ENCODE measurements around the gene CTU2. TPM values are rescaled to one million over a fixed set of nuclear protein-coding genes. Genes with fewer than 3 reads are reported as not detected.
A peak's percentile ranks its signal among the peaks of the same experiment; 100 is the strongest.

CTU2 gene
- total RNA-seq, 2 donors from 2014 or later: 22.4 to 33.6 TPM

DNA sequence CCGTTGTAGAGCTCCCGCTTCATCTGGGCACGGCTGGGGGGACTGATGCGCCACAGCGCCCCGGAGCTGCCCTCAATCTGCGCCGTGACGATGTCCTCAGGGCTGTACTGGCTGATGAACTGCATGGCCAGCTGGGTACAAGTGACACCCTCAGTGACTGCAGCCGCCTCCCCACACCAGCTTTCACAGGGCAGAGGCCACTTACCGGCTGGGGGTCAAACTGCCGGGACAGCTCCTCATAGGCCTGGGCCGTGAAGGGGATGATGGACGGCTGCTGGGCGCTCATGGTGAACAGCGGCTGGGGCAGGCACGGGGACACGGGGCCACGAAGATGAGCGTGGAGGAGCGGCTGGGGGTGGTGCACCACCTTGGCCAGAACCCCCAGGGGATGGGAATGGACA, 10.3 kb downstream of the CTU2 start:
- Mint-ChIP-seq H3K4me3 (no peak overlapping the region), H3K36me3 (ENCODE audit: low read depth) (no peaks in the 10 kb centered on the region), H3K27ac (no peak overlapping the region), H3K4me1 (peaks cover 6% of the 10 kb centered on the region), H3K27me3 (no peaks in the 10 kb centered on the region)
- no peak for DNase-seq
- ATAC-seq: no peak
- no peaks in the 10 kb centered on the region for H3K9me3 ChIP-seq (ENCODE audit: control insufficient read depth, low read length, poor library complexity, severe bottlenecking)

DNA sequence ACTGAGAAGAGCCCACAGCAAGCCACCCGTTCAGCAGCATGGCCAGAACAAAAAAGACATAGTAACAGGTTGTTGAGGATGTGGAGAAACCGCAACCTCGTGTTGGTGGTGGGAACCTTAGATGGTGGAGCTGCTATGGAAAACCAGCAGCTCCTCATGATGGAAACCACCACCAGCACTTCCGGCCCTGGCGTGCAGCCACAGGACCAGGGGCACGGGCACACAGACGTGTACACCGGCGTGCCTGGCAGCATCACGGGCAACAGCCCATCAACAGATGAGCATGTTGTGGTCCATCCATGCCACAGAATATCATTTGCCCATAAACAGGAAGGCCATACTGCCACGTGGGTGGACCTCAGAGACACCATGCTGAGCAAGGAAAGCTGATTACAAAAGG, 11.9 kb downstream of the CTU2 start:
- no peak for DNase-seq
- no peaks in the 10 kb centered on the region for H3K36me3 Mint-ChIP-seq (ENCODE audit: low read depth)
- no peaks in the 10 kb centered on the region for H3K9me3 ChIP-seq (ENCODE audit: control insufficient read depth, low read length, poor library complexity, severe bottlenecking)
- peak; percentile 40 for ATAC-seq
- peaks cover 3% of the 10 kb centered on the region for H3K4me1 Mint-ChIP-seq
- no peak overlapping the region for H3K27ac Mint-ChIP-seq
- H3K27me3 Mint-ChIP-seq: no peaks in the 10 kb centered on the region
- H3K4me3 Mint-ChIP-seq: no peak overlapping the region

- no peaks in the 10 kb centered on the region for H3K9me3 ChIP-seq (ENCODE audit: control insufficient read depth, low read length, poor library complexity, severe bottlenecking)
- no peak for ATAC-seq
- DNase-seq: no peak
- no peak overlapping the region for H3K4me3 Mint-ChIP-seq
- H3K27me3 Mint-ChIP-seq: no peaks in the 10 kb centered on the region
- no peaks in the 10 kb centered on the region for H3K36me3 Mint-ChIP-seq (ENCODE audit: low read depth)
- peaks cover 3% of the 10 kb centered on the region for H3K4me1 Mint-ChIP-seq
- H3K27ac Mint-ChIP-seq: peak overlapping the region; percentile 43
Observed at GRCh38 chr16:88719267-88719932, 13.1 kb downstream of the CTU2 start.

GRCh38 chr16:88719933-88720296, 13.6 kb downstream of the CTU2 start:
- H3K27me3 Mint-ChIP-seq: no peaks in the 10 kb centered on the region
- no peaks in the 10 kb centered on the region for H3K9me3 ChIP-seq (ENCODE audit: control insufficient read depth, low read length, poor library complexity, severe bottlenecking)
- H3K27ac Mint-ChIP-seq: no peak overlapping the region
- ATAC-seq (no peak), DNase-seq (no peak)
- peaks cover 3% of the 10 kb centered on the region for H3K4me1 Mint-ChIP-seq
- H3K4me3 Mint-ChIP-seq: no peak overlapping the region
- no peaks in the 10 kb centered on the region for H3K36me3 Mint-ChIP-seq (ENCODE audit: low read depth)

DNA sequence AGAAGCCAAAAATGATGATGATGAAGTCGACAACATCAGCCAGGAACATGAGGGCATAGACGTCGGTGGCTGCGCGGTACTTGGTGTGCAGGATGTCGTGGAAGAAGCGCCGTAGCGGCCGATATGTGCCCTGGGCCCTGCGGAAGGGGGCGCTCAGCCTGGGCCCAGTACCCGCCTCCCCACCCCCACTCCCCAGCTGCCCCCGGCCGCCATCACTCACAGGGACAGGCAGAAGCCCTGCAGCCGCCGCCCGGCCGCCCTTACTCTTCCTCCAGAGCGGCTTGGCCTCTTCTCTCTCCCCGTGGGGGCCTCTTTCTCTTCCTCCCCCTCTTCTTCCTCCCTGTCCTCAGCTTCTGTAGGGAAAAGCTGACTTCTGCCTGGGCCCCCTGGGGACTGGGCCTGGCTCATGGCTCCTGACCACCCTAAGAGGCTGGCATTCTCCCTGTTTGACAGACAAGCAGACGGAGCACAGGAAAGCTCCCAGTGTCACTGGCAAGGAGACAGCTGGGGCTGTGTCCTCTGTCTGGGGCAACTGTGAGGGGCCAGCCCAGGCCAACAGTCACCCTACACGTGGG, 14.2 kb downstream of the CTU2 start:
- no peak for DNase-seq
- Mint-ChIP-seq H3K36me3 (ENCODE audit: low read depth) (no peaks in the 10 kb centered on the region), H3K27ac (peak overlapping the region; percentile 27), H3K4me3 (no peak overlapping the region), H3K27me3 (no peaks in the 10 kb centered on the region), H3K4me1 (peaks cover 3% of the 10 kb centered on the region)
- no peaks in the 10 kb centered on the region for H3K9me3 ChIP-seq (ENCODE audit: control insufficient read depth, low read length, poor library complexity, severe bottlenecking)
- no peak for ATAC-seq

DNA sequence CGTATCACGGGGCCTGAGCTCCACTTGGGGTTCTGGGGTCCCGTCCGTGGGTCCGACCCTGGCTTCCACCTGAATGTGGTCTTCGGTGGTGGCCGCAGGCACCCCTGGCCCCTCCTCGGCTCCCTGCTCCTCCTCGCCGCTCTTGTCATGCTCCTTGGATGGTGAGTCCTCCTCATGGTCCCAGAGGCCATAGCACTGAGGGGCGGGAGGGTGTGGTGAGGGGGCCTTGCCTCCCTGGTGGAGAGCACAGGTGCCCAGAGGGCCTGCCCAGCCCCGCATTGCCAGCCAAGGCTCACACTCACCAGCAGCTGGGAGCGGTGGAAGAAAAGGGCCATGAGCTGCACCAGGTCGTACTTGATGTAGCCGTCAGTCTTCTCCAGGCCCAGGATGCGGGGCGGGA, 14.9 kb downstream of the CTU2 start:
- Mint-ChIP-seq H3K4me3 (no peak overlapping the region), H3K36me3 (ENCODE audit: low read depth) (no peaks in the 10 kb centered on the region)

DNA sequence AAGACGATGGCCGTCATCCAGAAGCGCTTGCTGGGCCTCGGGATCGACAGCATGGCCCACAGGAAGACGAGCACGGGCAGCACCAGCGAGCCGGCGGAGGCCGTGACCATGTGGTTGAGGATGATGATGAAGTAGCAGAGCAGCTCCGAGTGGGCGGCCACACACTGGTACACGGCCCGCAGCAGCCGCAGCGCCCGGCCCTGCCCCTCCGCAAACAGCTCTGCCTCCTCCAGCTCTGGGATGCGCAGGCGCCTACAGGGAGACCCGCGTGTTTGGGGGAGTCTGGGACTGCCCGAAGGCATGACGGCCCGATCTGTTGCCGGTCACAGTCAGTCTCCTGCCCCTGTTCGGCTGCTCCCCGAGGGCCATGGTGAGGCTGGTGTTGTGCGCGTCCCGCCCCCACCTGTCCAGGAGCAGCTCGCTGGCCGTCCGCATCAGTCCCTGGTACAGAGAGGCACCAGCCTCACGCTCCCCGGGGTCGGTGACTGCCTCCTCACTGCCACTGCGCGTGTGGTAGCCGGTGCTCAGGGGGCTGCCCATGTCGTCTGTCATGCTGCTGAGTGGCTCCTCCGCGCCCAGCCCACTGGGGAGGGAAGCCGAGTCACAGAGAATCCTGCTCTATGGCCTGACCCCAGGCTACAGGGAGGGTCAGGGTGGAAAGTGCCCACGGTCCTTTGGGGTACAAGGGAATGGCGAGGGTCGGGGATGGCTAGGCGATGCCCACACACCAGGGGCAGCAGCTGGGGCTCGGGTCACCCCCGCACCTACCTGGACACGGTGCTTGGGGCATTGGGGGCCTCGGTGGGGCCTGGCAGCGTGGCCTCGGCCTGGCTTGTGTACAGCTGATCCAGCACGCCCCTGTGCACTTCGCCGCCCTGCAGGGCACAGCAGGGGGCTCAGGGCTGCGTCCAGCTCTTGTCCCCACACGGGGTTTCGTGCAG, 15.8 kb downstream of the CTU2 start:
- H3K9me3 ChIP-seq (ENCODE audit: control insufficient read depth, low read length, poor library complexity, severe bottlenecking): no peaks in the 10 kb centered on the region
- DNase-seq (no peak), ATAC-seq (no peak)
- no peaks in the 10 kb centered on the region for H3K36me3 Mint-ChIP-seq (ENCODE audit: low read depth)
- no peak overlapping the region for H3K4me3 Mint-ChIP-seq
- H3K27ac Mint-ChIP-seq: no peak overlapping the region
- H3K4me1 Mint-ChIP-seq: peaks cover 3% of the 10 kb centered on the region
- no peaks in the 10 kb centered on the region for H3K27me3 Mint-ChIP-seq

More for the DNA sequence above, 14.9 kb downstream of the CTU2 start:
- no peaks in the 10 kb centered on the region for H3K9me3 ChIP-seq (ENCODE audit: control insufficient read depth, low read length, poor library complexity, severe bottlenecking)
- Mint-ChIP-seq H3K27ac (no peak overlapping the region), H3K27me3 (no peaks in the 10 kb centered on the region), H3K4me1 (peaks cover 3% of the 10 kb centered on the region)
- ATAC-seq (no peak), DNase-seq (no peak)

GRCh38 chr16:88722784-88723506, 16.6 kb downstream of the CTU2 start:
- H3K9me3 ChIP-seq (ENCODE audit: control insufficient read depth, low read length, poor library complexity, severe bottlenecking): no peaks in the 10 kb centered on the region
- peaks cover under 1% of the 10 kb centered on the region for H3K4me1 Mint-ChIP-seq
- H3K4me3 Mint-ChIP-seq: no peak overlapping the region
- H3K36me3 Mint-ChIP-seq (ENCODE audit: low read depth): no peaks in the 10 kb centered on the region
- no peak overlapping the region for H3K27ac Mint-ChIP-seq
- no peaks in the 10 kb centered on the region for H3K27me3 Mint-ChIP-seq
- no peak for DNase-seq
- no peak for ATAC-seq

GRCh38 chr16:88723507-88723887, 17.2 kb downstream of the CTU2 start:
- Mint-ChIP-seq H3K27ac (no peak overlapping the region), H3K27me3 (no peaks in the 10 kb centered on the region), H3K4me1 (no peaks in the 10 kb centered on the region), H3K36me3 (ENCODE audit: low read depth) (no peaks in the 10 kb centered on the region), H3K4me3 (no peak overlapping the region)
- no peaks in the 10 kb centered on the region for H3K9me3 ChIP-seq (ENCODE audit: control insufficient read depth, low read length, poor library complexity, severe bottlenecking)
- DNase-seq (no peak), ATAC-seq (no peak)

GRCh38 chr16:88723911-88724310, 17.6 kb downstream of the CTU2 start:
- Mint-ChIP-seq H3K36me3 (ENCODE audit: low read depth) (no peaks in the 10 kb centered on the region), H3K4me3 (no peak overlapping the region), H3K27me3 (no peaks in the 10 kb centered on the region), H3K4me1 (no peaks in the 10 kb centered on the region), H3K27ac (no peak overlapping the region)
- DNase-seq (no peak), ATAC-seq (no peak)
- no peaks in the 10 kb centered on the region for H3K9me3 ChIP-seq (ENCODE audit: control insufficient read depth, low read length, poor library complexity, severe bottlenecking)

- Mint-ChIP-seq H3K4me3 (no peak overlapping the region), H3K27ac (no peak overlapping the region)
- ATAC-seq: no peak
Observed at GRCh38 chr16:88724855-88725555, 18.7 kb downstream of the CTU2 start.

GRCh38 chr16:88725609-88726407, 19.5 kb downstream of the CTU2 start:
- Mint-ChIP-seq H3K36me3 (ENCODE audit: low read depth) (peaks cover 2% of the 10 kb centered on the region), H3K4me3 (no peak overlapping the region), H3K27me3 (no peaks in the 10 kb centered on the region), H3K4me1 (peaks cover 2% of the 10 kb centered on the region), H3K27ac (no peak overlapping the region)
- H3K9me3 ChIP-seq (ENCODE audit: control insufficient read depth, low read length, poor library complexity, severe bottlenecking): no peaks in the 10 kb centered on the region
- DNase-seq: no peak
- ATAC-seq: no peak

More at GRCh38 chr16:88724855-88725555, 18.7 kb downstream of the CTU2 start:
- DNase-seq: no peak
- Mint-ChIP-seq H3K27me3 (no peaks in the 10 kb centered on the region), H3K4me1 (peaks cover 2% of the 10 kb centered on the region), H3K36me3 (ENCODE audit: low read depth) (peaks cover 2% of the 10 kb centered on the region)
- H3K9me3 ChIP-seq (ENCODE audit: control insufficient read depth, low read length, poor library complexity, severe bottlenecking): no peaks in the 10 kb centered on the region

Data from T-helper 17 cell (primary cell).